ENCODE measurements around the gene PCNA.

- TF ChIP-seq SMC3 (IDR thresholded peaks at IDR 0.05; ENCODE audit: low read depth, low read length) (no peak), CTCF (conservative IDR thresholded peaks at IDR 0.05; ENCODE audit: low read depth, low read length) (no peak), USF2 (IDR thresholded peaks at IDR 0.05; ENCODE audit: low read depth, low read length) (no peak), POLR2A (IDR thresholded peaks at IDR 0.05; ENCODE audit: low read depth, low read length) (no peak), RAD21 (IDR thresholded peaks at IDR 0.05; ENCODE audit: low read length) (no peak), BHLHE40 (IDR thresholded peaks at IDR 0.05; ENCODE audit: low read depth, low read length) (no peak), MAZ (IDR thresholded peaks at IDR 0.05; ENCODE audit: borderline replicate concordance, low read depth, low read length) (no peak), MXI1 (IDR thresholded peaks at IDR 0.05; ENCODE audit: borderline replicate concordance, low read depth, low read length) (no peak)
Observed at GRCh38 chr20:5164645-5165625, 45.2 kb upstream of the PCNA start.
